OCI-LY1 (cell line): ENCODE data around the gene SYNE2.

ENCODE experiments used
- EZH2 ChIP-seq: fragments of 200-600 bp; sonication (generic), shearing (Covaris generic); IDR thresholded peaks from 2 replicates; pipeline ENCODE4 v1.8.0; 2017; ENCODE audit warnings: borderline replicate concordance, mixed run types, mild to moderate bottlenecking, antibody characterized with exemption, low read length, moderate library complexity, mixed read lengths
- TF ChIP-seq, protein P1 (sequence below): fragments of 200-600 bp; sonication (generic), shearing (Covaris generic); IDR thresholded peaks from 2 replicates; pipeline ENCODE4 v1.5.1; 2017; ENCODE audit warnings: mild to moderate bottlenecking, antibody characterized with exemption, low read length, moderate library complexity, mixed read lengths

DNA sequence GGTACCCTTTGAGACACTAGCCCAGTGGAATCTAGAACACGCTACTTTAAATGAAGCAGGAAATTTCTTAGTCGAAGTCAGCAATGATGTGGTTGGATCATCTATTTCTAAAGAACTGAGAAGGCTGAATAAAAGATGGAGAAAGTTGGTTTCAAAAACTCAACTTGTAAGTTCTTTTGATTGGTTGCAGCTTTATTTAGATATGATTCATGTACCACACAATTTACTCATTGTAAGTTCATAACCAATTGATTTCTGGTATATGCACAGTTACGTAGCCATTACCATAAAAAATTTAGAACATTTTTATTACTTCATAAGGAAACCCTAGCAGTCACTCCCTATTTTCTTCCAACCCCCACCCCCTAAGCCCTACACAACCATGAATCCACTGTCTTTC lies 129.8 kb downstream of the SYNE2 start:
- TF ChIP-seq, protein P1, sequence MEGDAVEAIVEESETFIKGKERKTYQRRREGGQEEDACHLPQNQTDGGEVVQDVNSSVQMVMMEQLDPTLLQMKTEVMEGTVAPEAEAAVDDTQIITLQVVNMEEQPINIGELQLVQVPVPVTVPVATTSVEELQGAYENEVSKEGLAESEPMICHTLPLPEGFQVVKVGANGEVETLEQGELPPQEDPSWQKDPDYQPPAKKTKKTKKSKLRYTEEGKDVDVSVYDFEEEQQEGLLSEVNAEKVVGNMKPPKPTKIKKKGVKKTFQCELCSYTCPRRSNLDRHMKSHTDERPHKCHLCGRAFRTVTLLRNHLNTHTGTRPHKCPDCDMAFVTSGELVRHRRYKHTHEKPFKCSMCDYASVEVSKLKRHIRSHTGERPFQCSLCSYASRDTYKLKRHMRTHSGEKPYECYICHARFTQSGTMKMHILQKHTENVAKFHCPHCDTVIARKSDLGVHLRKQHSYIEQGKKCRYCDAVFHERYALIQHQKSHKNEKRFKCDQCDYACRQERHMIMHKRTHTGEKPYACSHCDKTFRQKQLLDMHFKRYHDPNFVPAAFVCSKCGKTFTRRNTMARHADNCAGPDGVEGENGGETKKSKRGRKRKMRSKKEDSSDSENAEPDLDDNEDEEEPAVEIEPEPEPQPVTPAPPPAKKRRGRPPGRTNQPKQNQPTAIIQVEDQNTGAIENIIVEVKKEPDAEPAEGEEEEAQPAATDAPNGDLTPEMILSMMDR = no peak
- TF ChIP-seq EZH2 = no peak
